RPMI8226 (cell line): ENCODE measurements around the gene CLDN18.

Source experiments
- DNase-seq: peaks from one replicate; pipeline ENCODE4 v3.0.0-alpha.2; 2015

CLDN18 gene

DNA sequence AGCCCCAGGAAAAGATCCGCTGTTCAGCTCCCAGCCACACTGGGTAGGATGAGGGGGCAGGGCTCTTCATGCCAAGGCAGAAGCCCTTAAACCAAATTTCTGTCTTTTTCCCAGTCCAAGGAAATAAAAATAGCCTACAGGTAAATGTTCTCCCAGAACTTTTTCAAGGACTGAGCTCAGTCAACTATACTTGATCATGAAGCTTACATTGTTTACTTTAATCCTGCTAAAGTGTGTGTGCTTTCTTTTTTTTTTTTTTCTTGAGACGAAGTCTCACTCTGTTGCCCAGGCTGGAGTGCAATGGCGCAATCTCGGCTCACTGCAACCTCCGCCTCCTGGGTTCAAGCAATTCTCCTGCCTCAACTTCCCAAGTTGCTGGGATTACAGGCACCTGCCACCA, 17.9 kb downstream of the CLDN18 start:
- no peak for DNase-seq

DNA sequence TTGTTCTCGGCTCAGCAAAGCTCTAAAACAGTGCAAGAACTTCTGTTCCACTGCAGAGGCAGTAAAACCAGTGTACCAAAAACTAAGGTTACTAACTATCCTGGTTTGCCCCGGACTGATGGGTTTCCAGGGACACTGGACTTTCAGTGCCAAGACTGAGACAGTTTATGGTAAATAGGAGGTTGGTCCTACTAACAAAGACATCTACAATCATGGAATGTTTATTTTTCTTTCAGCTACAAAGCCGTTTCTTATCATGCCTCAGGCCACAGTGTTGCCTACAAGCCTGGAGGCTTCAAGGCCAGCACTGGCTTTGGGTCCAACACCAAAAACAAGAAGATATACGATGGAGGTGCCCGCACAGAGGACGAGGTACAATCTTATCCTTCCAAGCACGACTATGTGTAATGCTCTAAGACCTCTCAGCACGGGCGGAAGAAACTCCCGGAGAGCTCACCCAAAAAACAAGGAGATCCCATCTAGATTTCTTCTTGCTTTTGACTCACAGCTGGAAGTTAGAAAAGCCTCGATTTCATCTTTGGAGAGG, 20.8 kb downstream of the CLDN18 start:
- DNase-seq: no peak

DNA sequence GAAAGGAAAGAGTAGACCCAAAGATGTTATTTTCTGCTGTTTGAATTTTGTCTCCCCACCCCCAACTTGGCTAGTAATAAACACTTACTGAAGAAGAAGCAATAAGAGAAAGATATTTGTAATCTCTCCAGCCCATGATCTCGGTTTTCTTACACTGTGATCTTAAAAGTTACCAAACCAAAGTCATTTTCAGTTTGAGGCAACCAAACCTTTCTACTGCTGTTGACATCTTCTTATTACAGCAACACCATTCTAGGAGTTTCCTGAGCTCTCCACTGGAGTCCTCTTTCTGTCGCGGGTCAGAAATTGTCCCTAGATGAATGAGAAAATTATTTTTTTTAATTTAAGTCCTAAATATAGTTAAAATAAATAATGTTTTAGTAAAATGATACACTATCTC, 21.6 kb downstream of the CLDN18 start:
- no peak for DNase-seq

DNA sequence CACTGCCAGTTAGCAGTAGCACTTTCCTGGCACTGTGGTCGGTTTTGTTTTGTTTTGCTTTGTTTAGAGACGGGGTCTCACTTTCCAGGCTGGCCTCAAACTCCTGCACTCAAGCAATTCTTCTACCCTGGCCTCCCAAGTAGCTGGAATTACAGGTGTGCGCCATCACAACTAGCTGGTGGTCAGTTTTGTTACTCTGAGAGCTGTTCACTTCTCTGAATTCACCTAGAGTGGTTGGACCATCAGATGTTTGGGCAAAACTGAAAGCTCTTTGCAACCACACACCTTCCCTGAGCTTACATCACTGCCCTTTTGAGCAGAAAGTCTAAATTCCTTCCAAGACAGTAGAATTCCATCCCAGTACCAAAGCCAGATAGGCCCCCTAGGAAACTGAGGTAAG, 22.6 kb downstream of the CLDN18 start:
- DNase-seq: no peak

DNA sequence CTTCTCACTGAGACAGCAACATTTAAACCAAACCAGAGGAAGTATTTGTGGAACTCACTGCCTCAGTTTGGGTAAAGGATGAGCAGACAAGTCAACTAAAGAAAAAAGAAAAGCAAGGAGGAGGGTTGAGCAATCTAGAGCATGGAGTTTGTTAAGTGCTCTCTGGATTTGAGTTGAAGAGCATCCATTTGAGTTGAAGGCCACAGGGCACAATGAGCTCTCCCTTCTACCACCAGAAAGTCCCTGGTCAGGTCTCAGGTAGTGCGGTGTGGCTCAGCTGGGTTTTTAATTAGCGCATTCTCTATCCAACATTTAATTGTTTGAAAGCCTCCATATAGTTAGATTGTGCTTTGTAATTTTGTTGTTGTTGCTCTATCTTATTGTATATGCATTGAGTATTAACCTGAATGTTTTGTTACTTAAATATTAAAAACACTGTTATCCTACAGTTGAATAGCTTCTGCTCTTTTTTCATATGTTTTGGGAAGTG, 23.3 kb downstream of the CLDN18 start:
- DNase-seq: no peak

DNA sequence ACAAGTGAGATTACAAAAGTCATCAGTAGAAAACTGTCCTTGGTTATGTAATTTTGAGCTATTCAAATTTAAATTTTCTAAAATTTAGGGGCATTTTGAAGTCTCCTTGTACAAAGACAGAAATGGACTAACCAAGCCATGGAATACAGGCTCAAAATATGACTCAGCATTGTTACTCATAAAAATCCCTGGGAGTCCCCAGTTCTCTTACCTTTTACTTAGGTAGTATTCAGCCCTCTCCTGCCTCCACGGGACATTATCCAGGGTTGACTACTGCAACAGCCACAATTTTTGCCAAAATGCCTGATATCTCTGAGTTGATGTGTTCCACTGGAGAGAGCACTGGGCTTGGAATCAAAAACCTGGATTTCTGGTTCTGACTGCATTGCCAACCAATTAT, 25.0 kb downstream of the CLDN18 start:
- DNase-seq: no peak

DNA sequence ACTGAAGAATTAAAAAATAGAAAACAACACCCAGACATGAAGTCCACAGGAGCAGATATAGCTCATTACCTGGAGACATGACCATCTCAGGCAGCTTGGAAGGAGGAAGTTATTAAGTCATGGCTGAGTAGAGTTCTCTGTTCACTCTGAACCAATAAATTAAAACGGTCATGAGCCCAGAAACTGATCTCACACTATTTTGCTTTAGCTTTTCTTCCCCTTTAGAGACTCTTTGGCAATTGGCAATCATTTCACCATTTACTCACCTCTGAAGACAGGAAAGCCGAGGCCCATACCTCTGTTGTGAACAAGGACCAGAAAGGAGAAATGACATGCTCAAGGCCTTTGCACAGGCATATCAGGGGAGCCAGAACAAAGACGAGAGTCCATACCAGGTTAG, 26.6 kb downstream of the CLDN18 start:
- no peak for DNase-seq

DNA sequence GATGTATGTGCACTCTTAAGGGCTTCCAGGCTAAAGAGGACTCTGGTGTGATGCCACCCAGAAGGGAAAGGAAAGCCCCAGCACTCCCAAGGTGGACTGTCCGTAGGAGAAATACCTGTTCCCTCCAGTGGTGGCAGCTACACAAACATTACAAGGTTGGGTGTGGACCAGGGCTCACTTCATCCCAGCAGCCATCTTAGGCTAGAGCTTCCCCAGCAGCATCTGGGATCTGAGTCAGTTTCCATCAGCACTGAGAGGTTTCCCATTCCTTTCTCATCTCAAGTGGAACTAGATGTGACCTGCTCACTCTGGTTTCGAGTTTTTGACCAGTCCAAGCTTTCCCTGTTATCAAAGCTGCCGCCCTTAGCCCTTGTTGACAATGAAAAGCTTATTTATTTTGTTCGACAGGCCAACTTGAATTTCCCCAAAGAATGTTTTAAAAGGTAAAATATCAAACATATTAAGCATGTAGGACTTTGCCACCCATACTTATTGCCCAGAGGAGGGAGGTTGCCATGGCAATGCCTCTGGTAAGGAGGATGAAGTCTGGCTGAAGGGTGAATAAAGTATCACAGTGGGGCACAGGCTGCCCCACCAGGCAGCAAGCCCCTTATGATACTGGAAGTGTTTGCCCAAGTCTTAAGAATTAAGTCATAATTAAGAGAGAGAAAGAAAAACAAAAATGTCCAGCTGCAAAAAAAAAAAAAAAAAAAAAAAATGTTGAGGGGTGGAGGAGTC, 28.9 kb downstream of the CLDN18 start:
- no peak for DNase-seq

DNA sequence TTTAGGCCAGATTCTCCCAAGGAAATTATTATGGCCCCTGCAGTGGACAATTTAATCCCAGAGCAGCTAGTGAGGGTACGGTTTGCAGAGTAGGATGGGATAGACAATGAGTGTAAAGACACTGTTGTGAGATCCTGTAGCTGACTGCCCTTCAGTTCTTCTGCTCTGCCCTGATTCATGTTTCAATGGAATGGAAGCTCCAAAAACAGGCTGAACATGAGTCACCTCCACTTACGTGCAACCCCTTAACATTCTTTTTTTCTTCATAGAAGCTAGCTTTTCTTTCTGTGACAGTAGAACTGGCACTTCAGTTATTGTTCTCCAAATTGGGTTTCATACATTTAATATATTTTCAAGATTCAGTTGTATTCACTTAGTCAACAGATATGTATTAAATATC, 32.1 kb downstream of the CLDN18 start:
- no peak for DNase-seq

DNA sequence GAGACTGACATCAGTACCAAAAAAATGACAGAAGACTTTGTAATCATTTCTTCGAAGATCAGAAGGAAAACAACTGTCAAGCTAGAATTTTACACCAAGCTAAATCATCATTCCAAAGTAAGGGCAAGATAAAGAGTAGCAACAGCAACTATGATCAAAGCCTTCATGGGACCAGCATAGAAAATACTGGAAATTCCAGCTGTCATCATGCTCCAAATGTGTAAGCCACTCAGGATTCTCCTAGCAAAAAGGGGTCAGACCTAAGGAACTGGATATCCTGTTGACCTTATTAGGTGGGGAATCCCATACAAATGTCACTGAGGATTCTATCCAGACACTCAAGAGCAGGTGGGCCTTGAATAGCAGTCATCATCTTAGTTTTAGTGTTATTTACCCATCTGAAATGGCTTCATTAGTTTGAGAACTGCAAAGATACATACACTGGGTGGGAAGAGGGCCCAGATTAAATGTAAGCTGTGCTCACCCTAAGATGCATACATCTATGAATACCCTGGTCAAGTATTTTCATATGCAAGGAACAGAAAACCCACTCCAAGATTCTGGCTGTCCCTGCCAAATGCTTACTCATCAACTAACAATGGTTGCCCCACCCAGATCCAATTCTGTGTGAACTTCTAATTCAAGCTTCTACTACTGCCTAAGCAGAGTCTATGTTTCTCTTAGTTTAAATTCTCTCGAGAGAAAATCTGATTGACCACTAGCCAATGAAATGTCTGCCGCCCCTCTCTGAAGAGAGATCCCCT, 33.5 kb downstream of the CLDN18 start:
- DNase-seq: no peak

DNA sequence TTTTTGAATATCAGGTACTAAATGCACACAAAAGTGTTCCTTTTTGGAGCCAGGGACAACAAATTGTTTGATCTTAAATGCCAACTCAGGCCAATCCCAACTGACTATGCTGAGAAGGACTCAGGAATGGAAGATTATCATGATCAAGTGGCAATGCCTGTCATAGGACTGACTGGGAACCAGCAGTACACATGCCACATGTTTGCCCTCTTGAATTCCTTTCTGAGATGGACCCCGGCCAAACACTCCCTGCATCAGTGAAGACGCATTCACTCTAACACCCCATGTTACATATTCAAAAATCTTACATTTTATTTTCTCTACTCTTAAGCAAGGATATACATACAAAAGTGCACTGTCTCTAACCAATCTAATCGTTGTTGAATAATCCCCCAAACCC, 36.1 kb downstream of the CLDN18 start:
- no peak for DNase-seq

DNA sequence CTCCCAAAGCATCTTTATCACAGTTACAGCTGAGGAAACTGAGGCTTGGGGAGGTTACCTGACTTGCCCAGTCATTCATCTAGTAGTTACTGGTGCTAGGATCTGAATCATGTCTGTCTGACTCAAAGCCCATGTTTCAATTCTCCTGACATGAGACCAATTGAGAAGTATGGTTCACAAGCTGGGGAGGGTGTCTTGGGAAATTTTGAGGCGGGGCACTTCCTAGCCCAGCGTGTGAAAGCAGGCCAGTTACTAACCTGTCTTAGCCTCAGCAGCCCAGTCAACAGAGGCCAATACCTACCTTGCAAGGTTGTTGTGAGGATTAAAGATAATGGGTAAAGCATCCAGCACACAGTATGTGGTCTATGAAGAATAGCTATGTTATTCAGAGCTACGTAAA, 37.0 kb downstream of the CLDN18 start:
- DNase-seq: no peak

DNA sequence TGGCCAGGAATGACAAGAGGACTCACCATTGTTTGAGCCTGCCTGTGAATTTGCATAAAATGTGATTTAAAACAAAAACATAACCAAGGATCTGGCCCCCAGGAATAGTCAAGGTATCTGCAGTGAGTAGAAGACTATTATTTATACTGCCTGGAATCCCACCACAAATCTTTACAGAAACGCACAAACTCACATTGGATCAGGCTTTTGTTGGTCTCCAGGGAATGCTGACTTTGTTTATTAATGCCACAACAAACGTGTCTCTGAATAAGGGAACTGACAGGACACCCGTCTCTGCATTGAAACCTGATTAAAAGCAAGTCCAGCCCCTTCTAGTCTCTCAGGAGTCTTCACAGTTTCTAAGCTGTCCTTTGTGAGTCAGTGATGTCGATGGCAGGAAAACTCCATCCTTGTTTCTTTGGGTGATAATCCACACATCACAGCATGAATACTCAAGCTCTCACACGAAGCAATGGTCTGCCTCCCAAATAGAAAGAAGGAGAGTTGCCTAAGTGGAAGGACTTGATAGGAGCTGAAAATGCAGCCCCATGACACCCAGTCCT, 37.7 kb downstream of the CLDN18 start:
- DNase-seq: no peak

DNA sequence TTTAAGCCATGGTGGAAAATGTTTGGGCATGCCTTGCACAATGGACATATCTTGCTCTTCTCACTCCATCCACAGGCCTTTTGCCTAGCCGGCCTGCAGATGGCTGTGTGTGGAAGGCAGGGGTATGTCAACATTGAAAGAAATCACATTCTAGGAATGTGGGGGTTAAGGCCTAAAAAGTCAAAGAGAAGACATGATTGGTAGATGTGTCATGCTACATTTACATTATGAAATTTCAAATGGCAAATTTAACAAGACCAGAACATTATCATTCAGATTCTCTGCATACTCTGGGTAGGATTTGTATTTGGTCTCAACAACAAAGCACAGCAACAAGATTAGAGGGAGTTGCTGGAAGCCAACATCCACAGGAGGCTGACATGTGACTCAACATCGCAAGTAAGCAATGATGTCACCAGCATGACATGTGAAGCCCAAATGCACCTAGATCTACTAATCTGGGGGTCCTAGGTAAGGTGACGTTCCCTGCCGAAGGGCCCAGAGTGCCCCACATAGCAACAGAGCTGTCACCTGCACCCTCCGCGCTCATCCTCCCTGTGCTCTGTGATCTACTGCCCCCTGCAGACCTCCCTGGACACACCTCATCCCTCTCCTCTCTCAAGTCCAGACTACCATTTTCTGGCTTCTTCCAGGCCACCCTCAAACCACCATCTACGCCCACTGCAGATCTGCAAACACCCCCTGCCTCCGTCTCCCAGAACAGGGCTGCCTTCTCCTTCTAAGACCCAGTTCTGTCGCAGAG, 39.4 kb downstream of the CLDN18 start:
- DNase-seq: no peak

DNA sequence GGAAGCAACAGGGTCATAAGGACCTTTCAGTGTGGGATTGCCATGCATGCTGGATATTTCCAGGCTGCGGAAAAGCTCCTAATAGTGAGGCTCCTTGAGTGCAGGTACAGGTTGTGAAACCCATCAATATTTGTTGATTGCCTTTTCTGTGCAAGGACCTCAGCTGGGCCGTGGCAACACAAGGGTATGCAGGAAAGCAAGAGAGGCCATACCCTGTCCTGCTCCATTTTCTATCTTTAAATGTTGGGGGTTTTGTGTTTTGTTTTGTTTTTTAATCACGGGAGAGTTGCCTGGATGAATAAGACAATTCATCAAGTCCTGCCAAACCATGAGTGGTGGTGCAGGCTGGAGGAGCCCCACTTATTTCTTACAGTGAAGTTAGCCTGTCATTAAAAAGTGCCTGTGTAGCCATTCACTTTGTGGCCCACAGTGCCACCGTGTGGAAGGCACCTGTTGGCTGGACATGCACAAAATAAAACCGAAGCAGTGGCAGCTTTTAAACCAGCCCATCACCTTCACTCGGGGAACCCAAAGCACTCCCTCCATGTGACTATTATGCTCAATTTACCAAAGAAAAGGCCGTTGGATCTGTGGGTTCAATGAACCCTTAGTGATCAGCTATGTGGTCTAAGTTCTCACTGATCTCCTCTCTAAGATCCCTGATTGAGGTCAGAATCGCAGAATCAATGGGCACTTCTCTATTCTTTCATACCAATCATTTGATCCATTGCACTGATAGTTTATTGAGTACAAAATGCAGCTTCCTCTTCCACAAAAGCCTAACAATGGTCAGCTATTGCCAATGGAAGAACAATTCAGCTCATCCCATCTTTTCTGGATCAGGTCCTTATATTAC, 42.2 kb downstream of the CLDN18 start:
- peak; percentile 44 for DNase-seq

DNA sequence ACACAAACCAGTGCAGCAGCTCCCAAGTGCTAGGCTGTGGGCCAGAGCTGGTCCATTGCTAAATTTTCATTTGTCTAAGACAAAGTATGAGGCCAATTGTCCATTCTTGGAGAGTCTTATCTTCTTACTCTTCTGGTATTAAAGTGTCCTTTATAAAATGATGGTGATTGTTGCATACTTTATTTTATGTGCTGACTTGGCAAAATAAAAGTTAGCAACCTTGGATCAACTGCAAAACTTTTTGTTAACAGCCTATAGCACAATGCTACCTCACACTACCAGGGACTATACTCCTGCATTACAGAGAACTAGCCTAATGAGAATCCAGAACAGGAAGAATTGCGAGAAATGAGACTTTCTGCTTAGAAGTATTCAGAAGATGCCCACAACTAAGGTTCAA, 44.1 kb downstream of the CLDN18 start:
- DNase-seq: no peak

DNA sequence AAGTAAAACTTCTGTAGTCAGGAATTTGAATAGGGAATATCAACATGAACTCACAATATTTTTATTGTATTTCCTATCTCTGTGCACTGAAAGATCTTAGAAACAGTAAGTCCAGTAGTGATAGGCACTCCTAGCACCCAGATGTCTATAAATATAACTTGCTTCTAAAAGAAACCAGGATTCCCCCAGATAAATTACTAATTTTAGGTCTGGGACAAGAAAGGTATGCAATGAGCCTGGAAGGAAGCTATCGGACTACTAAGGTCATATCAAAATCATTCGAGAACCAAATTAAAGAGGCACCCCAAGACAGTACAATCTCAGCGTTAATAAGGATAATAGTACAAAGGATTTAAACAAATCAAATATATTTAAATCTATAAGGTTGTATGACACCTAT, 47.4 kb downstream of the CLDN18 start:
- DNase-seq: no peak

DNA sequence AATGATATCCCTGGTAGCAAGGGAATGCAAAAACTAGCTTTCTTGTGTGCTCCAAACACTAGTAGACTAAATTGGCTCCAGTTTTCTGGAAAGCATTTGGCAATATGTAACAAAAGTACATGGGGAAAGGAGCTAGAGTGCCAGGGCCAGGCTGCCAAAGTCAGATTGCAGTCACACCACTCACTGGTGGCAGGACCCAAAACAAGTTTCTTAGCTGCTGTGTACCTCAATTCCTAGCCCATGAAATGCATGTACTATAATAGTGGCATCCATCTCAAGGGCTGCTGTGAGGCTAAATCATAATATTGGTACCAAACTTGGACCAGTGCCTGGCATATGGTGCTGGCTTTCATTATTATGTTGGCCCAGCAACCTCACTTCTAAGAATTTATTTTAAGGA, 49.3 kb downstream of the CLDN18 start:
- no peak for DNase-seq

DNA sequence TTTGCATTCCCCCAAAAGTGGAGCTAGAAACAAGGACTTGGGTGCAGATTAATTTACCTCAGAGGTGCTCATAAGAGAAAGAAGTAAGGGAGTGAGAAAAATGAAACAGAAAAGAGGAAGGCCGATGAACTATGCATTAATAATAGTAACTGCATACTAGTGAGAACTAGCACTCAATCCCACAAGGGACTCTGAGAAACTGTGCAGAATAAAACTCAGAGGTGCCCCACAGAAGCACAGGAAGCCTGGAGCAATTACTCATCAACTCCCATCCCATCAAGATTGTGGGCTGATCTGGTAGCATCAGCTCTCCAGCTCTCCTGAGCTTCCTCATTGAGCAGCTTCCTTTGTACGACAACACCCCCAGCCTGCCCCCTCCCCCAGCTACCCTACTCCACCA, 50.8 kb downstream of the CLDN18 start:
- no peak for DNase-seq

DNA sequence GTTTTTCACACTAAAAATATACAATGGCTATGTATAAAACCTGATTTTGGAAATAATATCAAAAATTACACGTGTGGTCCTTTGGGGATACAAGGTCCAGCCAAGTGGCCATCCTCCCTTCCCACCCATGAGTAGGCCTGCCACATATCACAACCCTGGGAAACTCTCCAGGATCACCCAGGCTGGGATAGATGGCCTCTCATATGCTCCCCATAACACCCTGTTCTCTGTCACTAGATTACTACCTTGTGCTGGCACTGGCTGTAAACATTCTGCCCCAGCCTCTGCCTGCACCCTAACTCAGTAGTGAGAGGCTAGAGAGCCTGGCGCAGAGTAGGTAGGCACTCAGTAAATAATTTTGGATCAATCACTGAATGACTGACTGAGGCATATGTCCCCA, 52.1 kb downstream of the CLDN18 start:
- DNase-seq: no peak

DNA sequence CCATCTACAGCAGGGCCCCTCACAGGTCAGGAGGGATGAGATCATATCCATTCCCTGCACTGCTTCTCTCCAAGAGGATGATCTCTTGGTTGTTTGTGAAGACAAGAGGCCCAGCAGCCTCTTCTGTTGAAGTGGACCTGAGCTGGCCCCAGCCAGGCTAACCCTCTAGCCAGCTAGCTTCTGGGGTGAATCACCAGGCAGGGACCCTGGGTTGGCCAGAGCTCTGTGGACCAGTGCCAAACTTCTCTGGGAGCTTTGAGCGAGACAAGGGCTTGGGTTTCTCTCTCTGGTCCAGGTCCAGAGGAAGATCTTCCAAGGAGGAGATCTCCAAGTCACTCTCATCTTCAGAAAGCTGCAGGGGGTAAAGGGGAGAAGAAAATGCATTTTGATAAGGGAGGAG, 52.7 kb downstream of the CLDN18 start:
- no peak for DNase-seq

DNA sequence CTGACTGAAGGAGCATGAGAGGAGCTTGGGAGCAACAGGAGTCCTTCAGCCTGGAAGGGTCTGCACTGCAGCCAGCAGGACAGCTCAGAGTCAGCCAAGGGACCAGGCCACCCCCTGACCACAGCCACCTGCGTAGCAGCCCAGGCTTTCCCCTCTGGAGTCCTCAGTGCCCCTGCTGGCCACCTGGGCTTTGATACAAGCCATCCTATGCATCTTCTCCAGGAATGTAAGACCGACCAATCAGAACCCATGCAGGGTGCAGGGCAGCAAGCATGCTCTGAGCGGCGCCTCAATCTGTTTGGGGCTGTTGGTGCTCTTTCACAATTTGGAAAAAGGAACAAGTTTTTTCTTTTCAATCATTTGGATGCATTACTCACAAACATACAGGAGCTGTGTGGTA, 53.5 kb downstream of the CLDN18 start:
- no peak for DNase-seq
